ENCODE data around the gene RAD51B.
"Not testable (repeated sequence)": the region's sequence is repeated elsewhere in the genome, so short reads cannot be mapped to it uniquely, and the experiment has no call there.

Gene RAD51B

DNA sequence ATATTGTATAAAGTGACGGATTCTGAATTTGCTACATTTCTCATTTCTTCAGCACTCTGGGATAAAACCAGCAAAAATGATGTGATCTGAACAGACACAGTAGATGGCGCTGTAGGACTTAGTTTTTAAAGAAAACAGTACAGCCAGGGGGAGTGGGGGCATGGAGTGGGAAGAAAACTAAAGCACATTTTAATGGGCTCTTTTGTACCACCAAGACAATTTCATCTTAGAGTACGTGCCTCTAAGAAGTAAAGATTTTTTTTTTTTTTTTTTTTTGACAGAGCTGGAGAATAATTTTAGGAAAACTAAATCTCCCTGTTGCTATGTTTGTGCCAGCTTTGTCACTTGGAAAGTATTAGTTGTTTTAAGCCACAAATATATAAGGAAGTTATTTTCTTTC is 124.4 kb downstream of the RAD51B start:
- peak in 24 of 58 donors; percentile 0 to 72 (median 26) for DNase-seq

DNA sequence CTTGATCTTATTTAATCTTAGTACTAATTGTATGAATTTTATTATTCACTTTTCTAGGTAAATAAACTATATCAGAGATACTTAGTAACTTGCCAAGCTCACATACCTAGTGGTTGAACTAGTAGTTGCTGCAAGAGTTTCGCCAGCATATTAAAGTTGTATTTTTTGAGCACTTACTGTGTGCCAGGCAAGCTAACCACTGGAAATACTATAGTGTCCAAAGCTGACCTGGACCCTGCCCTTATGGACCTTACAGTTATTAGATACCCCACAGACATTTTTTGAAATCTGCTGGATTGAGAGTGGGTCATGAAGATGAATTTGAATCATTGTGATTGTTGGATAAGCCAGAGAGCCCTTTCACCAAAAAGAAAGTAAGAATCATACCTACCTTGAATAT is 125.0 kb downstream of the RAD51B start:
- DNase-seq = no peak

DNA sequence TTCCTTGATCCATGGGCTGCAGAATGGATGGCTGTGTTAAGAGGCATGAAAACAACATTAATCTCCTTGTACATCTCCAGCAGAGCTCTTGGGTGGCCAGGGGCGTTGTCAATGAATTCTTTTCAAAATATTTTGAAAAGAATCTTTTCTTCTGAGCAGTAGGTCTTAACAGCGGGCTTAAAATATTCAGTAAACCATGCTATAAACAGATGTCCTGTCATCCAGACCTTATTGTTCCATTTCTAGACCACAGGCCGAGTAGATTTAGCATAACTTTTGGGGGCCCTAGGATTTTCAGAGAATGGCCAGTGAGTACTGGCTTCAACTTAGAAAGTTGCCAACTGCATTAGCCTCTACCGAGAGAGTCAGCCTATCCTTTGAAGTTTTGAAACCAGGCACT is 130.2 kb downstream of the RAD51B start:
- DNase-seq = no peak

DNA sequence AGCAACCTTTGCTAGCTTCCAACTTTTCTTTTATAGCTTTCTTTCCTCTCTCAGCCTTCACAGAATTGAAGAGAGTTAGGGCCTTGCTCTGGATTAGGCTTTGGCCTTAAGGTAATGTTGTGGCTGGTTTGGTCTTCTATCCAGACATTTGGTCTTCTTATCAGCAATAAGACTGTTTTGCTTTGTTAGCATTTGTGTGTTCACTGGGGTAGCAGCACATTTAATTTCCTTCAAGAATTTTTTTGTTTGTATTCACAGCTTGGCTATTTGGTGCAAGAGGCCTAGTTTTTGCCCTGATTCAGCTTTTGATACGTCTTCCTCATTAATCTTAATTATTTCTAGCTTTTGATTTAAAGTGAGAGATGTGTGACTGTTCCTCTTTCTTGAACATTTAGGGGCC is 130.8 kb downstream of the RAD51B start:
- DNase-seq = no peak

DNA sequence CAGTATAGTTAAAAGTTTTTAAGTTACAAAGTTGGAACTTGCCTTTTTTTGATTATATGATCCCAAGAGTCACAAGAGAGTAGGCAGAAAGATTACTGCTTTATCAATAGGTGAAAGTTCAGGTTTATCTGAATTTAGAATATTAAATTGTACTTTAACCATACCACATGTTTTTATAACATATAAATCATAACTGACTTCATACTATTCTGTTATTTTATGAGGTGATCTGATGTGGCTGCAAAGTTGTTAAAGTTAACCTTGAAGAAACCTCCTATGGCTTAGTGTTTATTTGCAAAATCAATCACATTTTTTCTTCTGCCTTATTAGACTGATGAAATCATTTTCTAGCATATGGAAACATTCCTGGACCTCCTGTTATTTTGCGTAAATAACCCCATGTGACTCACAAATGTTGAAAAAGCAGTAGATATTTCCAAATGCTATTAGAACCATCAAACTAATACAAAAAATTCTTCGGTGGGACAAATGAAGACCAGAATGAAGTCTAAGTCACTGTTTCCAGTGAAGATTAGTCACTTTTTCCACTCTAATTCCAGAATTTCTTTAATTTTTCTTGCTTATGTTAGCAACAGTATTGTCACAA is 132.1 kb downstream of the RAD51B start:
- no peak for DNase-seq

DNA sequence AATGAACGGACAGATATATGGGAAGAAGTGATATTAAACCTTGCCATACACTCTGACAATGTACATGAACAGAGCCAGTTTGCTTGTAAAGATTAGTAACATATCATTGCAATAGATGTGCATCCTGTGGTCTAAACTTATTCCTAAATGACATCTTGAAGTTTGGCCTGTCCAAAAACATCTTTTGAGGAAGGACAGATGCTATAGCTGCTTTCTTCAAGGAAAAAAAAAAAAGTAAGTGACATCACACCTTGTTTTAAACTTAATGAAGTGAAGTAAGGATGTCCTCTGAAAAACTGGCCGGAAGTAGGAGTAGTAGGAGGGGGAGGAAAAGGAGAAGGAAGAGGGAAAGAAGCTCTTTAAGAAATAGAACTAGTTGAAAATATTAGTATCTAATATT is 132.8 kb downstream of the RAD51B start:
- no peak for DNase-seq

DNA sequence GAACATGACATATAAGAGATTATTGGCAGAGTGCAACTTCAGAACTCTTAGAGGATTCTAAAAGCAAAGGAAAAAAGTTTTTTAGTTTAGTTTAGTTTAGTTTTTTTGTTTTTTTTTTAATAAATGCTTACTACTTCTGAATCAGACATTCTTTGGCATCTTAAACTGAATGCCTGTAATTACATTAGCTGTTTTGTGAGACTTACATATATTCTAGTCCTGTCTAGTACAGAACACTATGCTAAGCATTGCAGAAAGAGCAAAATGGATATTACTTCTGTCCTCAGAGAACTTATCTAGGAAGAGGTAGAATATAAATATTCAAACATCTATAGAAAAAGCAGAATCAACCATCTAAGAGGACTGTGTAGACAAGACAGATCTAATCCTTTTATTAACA is 133.2 kb downstream of the RAD51B start:
- no peak for DNase-seq

DNA sequence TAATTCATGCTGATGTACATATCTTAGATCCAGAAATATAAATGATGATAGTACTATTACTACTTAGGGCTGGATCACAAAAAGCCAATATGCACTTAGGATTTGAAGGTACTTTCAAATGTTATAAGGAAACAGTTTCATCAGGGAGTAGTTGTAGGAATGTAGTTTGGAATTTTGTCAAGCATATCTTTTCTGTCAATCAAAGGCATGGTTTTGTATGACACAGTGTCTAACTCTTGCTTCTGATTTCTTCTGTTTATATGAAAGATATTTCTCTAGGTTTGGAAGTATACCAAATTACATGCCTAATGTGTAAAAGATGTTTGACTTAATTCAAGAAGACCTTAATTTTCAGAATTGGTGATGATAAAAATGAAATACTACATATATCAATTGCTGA is 135.7 kb downstream of the RAD51B start:
- DNase-seq = no peak

DNA sequence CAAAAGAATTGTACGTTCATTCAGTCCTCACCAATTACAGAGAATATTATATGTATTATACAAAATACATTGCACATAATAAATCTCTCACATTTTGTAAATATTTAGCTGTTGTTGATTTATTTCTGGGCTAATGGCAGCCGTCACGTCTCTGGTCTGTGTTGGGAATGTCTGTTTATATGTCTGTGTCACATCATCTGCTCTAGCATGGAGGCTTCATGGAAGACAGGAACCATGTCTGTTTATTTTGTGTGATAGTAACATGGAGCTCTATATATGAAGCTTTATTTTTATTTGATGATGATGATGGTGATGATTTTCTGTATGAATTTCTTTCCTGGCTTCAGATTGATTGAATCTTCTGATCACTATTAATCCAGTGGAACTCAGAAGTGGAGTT is 138.4 kb downstream of the RAD51B start:
- no peak for DNase-seq

DNA sequence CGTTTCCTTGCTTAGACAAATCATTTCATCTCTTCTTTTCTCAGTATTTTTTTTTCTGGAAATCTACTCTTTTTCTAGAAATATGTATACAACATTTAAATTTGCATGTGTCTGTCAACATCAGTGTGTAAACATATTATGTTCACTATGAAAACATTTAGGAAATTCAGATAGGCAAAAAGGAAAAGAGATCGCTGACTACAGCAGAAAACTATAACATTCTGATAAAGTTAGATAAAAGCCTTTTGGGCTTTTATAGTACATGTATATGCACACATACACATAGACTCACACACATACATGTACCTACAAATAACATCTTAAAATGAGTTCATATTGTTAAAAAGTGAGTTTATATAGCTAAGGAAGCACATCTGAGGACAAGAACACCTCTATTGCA is 142.1 kb downstream of the RAD51B start:
- no peak for DNase-seq

DNA sequence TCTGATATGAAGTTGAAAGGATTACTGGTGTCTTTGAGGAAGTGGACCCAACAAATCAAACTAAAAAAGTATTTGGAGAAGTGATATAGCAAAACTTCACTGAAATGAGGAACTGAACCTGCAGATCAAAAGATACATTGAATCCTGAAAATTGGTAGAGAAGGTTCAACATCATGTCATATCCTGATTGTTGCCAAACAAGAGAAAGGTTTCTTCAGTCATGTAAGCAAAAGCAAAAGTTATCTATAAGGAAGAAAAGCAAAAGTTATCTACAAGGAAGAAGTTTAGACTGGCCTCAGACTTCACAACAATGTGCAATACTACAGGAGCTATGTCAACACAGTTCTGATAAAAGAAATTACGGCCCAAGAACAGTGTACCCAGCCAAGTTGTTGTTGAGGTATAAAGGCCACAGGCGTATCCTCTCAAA is 142.7 kb downstream of the RAD51B start:
- no peak for DNase-seq

DNA sequence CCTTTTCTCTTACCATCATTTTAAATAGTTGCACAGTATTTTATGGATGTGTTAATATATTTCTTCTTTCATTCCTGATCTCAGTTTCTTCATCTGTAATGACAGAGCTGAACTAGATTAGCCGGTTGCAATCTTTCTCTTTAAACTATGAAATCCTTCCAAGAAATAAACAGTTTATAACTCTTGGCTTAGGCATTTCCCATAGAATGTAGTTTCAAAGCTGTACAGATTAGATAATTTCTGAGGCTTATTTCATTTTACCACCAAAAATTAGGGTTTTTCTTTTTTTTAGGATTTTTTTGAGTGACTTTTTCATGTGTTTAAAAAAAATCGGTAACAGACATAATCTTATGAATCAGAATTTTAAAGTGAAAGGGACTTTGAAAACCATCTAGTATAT is 144.0 kb downstream of the RAD51B start:
- DNase-seq = no peak

DNA sequence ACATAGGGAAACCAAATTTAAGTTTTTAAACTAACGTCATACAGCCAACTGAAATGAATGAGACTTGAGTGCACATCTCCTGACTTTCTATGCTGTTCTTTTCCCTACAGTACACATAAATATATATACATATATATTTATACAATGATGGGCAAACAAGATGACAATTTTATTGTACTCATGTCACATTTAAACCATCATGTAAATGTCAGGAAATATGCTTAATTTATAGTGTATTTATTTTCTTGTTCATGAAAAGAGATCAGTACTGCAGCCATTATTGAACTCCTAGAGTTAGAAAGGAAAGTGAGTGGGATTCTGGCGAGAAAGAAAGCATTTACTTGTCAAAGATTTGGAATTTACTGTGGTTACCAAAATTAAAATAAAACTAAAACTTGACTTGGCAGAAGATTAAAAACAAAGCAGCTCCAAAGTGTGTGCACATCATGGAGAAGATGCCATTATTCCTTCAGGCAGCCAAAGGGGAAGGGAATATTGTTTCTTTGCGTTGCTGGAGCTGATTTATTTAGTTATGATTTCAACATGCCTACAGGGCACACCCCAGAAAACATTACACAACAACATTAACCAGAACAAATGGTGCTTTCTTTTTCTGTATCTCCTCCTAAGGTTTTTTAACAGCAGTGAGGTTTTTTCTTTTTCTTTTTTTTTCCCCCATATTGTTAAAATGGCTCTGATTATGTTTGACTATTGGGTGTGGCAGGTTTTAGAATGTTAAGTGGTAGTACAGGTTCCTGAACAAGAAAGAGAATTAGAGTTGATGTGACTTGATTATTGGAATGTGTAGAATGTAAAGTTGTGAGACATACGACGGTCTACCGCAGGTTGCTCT is 144.6 kb downstream of the RAD51B start:
- DNase-seq = peak in 1 of 58 donors; percentile 2

DNA sequence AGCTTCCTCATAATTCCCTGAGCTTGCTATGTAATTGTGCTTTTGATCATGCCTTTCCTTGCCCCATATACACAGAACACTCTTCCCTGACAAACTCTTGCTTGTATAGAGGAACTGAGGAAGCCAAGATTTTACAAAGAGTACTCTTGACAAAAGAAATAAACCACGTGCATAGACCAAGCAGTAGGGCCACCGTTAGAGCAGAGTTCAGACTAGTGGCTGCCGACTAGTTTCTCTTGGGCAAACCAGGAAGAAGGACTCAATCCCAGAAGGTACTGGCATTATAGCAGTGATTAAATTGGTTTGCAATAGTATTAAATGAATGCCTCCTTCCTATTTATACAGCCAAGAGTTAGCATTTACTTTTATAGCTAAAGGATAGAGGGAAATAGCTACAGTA is 146.1 kb downstream of the RAD51B start:
- DNase-seq = no peak

DNA sequence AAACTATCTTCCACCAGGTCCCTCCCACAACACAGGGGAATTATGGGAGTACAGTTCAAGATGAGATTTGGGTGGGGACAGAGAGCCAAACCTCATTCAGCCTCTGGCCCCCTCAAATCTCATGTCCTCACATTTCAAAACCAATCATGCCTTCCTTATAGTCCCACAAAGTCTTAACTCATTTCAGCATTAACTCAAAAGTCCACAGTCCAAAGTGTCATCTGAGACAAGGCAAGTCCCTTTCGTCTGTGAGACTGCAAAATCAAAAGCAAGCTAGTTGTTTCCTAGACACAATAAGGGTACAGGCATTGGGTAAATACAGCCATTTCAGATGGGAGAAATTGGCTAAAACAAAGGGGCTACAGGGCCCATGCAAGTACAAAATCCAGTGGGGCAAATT is 147.6 kb downstream of the RAD51B start:
- no peak for DNase-seq

DNA sequence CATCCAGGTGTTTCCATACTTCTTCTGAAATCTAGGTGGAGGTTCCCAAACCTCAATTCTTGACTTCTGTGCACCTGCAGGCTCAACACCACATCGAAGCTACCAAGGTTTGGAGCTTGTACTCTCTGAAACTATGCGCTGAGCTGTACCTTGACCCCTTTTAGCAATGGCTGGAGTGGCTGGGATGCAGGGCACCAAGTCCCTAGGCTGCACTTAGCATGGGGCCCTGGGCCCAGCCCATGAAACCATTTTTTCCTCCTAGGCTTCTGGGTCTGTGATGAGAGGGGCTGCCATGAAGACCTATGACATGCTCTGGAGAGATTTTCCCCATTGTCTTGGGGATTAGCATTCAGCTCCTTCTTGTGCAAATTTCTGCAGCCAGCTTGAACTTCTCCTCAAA is 148.4 kb downstream of the RAD51B start:
- not testable (repeated sequence) for DNase-seq

DNA sequence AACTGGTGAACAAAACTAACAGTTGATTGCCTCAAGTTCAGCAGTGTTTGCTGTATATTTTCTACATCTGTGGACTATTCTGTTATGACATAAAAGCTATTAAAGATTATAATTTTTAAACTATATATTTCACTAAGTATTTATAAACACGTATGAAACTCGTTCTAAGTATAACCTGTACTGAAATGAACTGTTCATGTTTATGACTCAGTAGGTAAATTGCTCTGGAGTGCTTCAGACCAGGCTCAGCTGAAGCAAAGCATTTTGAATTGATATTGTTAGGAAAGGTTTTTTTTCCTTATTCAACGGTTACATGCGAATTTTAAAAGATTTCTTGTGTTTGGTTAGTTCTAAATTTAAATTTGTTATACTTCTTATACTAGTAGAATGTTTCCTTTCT is 151.3 kb downstream of the RAD51B start:
- no peak for DNase-seq

DNA sequence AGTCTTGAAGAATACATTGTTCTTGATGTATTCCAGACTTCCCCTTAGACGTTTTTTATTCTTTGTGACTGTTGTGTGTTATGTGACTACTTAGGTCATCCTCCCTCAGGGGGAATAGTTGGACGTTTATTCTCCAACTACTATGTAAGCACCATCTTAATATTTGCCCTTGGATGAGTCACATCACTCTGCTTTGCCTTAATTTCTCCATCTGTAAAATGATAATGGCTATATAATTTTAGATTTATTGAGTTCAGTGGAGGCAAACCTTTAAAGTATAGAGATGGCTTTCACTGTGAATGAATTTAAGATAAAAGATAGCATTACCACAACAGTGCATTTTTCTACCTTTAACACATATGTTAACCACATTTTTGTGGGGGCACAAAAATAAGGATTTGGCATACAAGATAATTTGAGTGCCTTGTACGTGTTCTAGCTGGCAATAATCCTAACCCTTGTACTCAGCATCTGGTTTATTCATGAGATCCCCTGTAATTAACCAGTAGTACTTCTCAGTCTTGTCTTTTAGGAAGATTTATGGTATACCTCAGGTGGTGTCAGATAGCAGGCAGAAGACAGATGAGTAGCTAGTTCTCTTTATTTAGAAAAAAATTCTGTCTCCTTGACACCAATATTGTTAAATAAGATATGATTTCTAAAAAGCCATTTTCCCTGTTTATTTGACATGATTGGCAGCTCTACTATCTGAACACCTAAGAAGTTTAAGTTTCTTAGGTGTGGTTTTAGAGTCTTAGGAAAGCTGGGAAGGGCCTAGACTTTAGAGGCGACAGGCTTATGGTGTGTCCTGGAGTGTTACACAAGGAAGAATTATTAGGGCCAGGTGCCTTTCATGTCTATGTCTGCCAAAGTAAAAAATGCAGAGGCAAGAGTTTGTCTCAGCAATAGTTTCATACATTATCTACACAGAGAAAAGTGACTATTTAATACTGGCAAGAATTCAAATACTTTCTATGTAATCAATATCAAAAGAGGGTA is 152.3 kb downstream of the RAD51B start:
- no peak for DNase-seq

DNA sequence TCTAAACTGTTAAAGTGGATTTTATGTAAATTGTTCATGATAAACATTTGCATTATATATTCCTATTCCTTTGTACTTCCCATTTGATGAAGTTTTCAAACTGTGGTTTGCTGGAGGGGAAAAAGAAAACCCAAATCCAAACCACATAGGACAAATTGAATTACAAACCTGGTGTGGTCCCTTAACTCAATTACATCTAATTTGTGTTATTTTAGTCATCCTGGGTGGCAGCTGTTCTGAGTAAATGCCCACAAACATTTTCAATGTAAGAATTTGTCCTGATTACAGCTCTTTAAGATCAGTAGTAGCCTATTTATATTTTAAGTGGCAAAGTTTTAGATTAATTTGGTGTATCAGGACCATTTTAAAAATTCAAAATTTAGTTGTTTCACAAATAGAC is 153.9 kb downstream of the RAD51B start:
- DNase-seq = no peak

DNA sequence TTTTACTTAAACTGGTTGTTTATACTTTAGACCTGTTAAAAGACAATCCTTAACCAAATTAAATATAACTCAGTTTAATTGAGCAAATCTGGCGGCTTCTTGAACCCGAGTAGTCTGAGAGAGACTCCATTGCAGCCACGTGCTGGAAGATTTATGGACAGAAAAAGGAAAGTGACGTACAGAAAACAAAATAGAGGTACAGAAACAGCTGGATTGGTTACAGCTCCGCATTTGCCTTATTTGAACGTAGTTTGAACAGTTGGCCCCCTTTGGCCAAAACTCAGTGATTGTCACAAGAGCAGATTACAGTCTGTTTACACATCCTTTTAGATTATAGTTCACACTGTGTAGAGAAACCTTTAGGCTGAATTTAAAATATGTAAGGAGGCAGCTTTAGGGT is 155.9 kb downstream of the RAD51B start:
- DNase-seq = no peak

DNA sequence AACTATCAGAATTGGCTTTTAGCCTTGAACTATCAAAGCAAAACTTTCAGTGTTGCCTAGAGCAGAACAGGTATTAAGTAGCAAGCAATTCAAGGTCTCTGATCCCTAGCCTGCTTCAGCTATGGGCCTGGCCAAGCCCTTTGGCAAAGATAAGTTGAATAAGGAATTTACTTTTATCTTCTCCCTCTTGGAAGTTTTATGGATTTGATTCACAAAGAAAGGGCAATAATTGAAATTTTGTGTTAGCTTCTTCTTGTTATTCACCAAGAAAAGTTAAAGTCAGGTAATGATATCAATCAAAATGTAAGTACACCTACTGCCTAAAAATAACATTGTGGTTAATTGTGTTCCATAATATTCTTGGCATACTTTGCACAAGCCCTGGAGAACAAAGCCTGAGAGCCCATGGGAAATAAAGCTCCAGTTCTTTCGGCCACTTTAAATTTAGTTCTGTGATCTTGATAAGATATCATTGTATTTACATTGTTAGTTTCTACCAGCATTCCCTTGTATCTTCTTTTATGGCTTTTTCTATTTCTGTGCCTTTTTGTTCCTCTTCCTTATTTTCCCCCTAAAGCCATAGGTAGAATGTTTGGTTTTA is 158.0 kb downstream of the RAD51B start:
- DNase-seq = no peak
